Bone marrow (tissue), 2 donors: ENCODE measurements around the gene GARNL3.

Experiments used
- DNase-seq, 2 donors: peaks; one replicate each; lab custom pipeline; 2025; lab: John Stamatoyannopoulos, UW

GARNL3 gene

GRCh38 chr9:127277770-127278169 is 13.2 kb downstream of the GARNL3 start:
- no peak for DNase-seq

GRCh38 chr9:127278372-127278771 is 13.8 kb downstream of the GARNL3 start:
- no peak for DNase-seq

GRCh38 chr9:127279717-127280285 is 15.2 kb downstream of the GARNL3 start:
- DNase-seq, result no peak

GRCh38 chr9:127280880-127281660 is 16.5 kb downstream of the GARNL3 start:
- no peak for DNase-seq

GRCh38 chr9:127281891-127282290 is 17.3 kb downstream of the GARNL3 start:
- no peak for DNase-seq

GRCh38 chr9:127282611-127283010 is 18.0 kb downstream of the GARNL3 start:
- no peak for DNase-seq

GRCh38 chr9:127283135-127283534 is 18.6 kb downstream of the GARNL3 start:
- no peak for DNase-seq

GRCh38 chr9:127283917-127284497 is 19.4 kb downstream of the GARNL3 start:
- no peak for DNase-seq

- DNase-seq, result no peak
Observed at GRCh38 chr9:127285965-127286364, 21.4 kb downstream of the GARNL3 start.

- DNase-seq, result no peak
Observed at GRCh38 chr9:127290561-127291065, 26.0 kb downstream of the GARNL3 start.

- no peak for DNase-seq
Observed at GRCh38 chr9:127291246-127291778, 26.7 kb downstream of the GARNL3 start.

- no peak for DNase-seq
Observed at GRCh38 chr9:127292415-127292814, 27.8 kb downstream of the GARNL3 start.

GRCh38 chr9:127293328-127293727 is 28.8 kb downstream of the GARNL3 start:
- DNase-seq, result no peak

GRCh38 chr9:127293767-127294166 is 29.2 kb downstream of the GARNL3 start:
- no peak for DNase-seq

- DNase-seq, result no peak
Observed at GRCh38 chr9:127295005-127295404, 30.4 kb downstream of the GARNL3 start.

- no peak for DNase-seq
Observed at GRCh38 chr9:127300886-127301447, 36.4 kb downstream of the GARNL3 start.

GRCh38 chr9:127303830-127304229 is 39.3 kb downstream of the GARNL3 start:
- no peak for DNase-seq

GRCh38 chr9:127305206-127305837 is 40.7 kb downstream of the GARNL3 start:
- DNase-seq, result no peak

GRCh38 chr9:127305838-127306226 is 41.3 kb downstream of the GARNL3 start:
- no peak for DNase-seq

- no peak for DNase-seq
Observed at GRCh38 chr9:127307802-127308201, 43.2 kb downstream of the GARNL3 start.

GRCh38 chr9:127308652-127309434 is 44.3 kb downstream of the GARNL3 start:
- DNase-seq, result no peak
